ENCODE data around the gene ASPHD2.

DNA sequence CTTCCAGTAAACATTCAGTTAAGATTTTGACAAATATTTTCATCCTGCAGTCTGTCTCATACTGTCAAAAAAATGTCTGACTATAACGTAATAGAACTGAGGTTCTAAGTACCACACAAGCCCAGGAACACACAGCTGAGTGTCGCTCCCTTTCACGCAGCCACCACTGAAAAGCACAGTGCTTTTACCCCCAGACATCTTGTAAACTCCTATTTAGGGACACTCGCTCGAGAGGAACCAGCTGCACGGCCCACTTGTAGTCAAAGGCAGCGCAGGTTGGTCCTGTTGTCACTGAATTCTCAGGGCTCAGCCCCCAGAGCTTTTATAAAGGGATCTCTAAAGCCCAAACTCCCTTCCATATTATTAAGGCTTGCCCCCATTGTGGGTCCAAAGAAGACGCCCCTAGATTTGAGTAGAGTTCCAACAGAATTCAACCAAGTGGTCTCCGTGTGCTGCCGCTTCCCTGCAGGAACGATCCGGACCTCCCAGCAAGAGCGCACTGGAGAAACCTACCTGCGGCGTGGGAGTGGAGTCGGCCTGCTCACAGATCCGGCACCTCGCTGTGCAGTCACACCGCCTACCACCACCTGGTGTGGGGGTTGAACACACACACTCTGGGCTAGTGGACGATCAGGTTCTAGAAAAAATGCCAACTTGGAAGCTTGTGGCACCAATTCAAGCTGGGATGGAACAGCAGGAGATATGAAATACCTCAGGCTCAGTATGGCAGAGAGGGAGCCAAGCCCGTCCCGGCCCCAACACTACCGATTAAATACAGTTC is 23.4 kb downstream of the ASPHD2 start:
- TF ChIP-seq RAD21 (IDR thresholded peaks at IDR 0.05; ENCODE audit: low read depth) (peak; percentile 35; the same call in 1 of the 2 replicates), YY1 (IDR thresholded peaks at IDR 0.05; ENCODE audit: low read depth) (0 out of 2 replicates have a peak, but pooled peaks have one; percentile 48), ZBTB7A (IDR thresholded peaks at IDR 0.05; ENCODE audit: low read depth) (peak; percentile 79), TEAD4 (IDR thresholded peaks at IDR 0.05) (peak; percentile 87), TAF1 (IDR thresholded peaks at IDR 0.05; ENCODE audit: low read depth) (no peak), NFIC (IDR thresholded peaks at IDR 0.05) (peak; percentile 92), CEBPB (IDR thresholded peaks at IDR 0.05) (peak; percentile 17; the same call in 1 of the 2 replicates), EP300 (IDR thresholded peaks at IDR 0.05; ENCODE audit: borderline replicate concordance) (peak; percentile 94), FOXM1 (IDR thresholded peaks at IDR 0.05; ENCODE audit: borderline replicate concordance, low read depth) (peak; percentile 81; the same call in 1 of the 2 replicates)
- TF ChIP-seq, protein P1, sequence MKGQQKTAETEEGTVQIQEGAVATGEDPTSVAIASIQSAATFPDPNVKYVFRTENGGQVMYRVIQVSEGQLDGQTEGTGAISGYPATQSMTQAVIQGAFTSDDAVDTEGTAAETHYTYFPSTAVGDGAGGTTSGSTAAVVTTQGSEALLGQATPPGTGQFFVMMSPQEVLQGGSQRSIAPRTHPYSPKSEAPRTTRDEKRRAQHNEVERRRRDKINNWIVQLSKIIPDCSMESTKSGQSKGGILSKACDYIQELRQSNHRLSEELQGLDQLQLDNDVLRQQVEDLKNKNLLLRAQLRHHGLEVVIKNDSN (IDR thresholded peaks at IDR 0.05): peak; percentile 55

Measured in Ishikawa (cell line).